ENCODE results near the gene PGLYRP2.

PGLYRP2 gene

GRCh38 chr19:15453906-15454860 is 25.1 kb downstream of the PGLYRP2 start:
- DNase-seq: no peak

- DNase-seq: no peak
These were observed 26.2 kb downstream of the PGLYRP2 start for GRCh38 chr19:15453091-15453578.

DNA sequence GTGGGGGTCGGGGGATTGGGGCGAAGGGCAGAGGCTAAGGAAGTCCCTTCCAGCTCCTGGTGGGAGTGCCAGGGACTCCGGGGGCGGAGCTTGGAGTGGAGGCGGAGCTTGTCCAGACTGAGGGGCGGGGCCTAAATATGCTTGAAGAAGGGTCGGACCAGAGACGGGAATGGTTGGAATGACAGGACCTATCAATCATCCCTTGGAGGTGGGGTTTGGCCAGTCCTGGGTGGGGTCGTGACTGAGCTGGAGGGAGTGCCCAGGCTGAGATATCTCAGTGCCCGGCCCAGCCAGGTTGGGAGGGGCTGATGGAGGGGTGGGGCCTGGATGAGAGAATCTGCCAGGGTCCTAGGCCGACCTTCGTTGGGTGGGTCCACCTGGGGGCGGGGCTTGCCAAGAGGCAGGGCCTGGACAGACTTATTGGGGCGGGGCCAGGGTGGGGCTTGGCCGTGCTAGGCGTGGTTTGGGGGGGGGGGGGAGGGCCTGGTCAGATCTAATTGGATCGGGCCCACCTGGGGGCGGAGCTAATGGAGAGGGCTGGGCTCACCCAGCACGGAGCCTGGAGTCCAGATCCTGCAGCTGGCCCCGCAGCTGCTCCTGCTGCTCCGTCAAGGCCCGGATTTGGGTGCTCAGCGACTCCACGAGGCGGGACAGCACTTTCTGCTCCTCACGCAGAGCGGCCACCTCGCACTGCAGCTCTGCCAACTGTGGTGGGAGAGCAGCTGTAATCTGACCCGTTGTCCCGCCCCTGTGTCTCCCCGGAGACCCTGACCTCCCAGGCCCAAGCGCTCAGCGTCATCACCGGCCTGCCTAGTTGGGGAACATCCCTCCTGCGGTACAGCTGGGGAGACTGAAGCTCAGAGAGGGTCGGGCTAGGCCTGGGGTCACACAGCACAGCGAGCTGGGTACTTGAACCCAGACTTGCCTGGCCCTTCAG is 26.9 kb downstream of the PGLYRP2 start:
- DNase-seq: peak in 1 of 2 donors; percentile 54

GRCh38 chr19:15450528-15450890 is 28.8 kb downstream of the PGLYRP2 start:
- DNase-seq: no peak

DNA sequence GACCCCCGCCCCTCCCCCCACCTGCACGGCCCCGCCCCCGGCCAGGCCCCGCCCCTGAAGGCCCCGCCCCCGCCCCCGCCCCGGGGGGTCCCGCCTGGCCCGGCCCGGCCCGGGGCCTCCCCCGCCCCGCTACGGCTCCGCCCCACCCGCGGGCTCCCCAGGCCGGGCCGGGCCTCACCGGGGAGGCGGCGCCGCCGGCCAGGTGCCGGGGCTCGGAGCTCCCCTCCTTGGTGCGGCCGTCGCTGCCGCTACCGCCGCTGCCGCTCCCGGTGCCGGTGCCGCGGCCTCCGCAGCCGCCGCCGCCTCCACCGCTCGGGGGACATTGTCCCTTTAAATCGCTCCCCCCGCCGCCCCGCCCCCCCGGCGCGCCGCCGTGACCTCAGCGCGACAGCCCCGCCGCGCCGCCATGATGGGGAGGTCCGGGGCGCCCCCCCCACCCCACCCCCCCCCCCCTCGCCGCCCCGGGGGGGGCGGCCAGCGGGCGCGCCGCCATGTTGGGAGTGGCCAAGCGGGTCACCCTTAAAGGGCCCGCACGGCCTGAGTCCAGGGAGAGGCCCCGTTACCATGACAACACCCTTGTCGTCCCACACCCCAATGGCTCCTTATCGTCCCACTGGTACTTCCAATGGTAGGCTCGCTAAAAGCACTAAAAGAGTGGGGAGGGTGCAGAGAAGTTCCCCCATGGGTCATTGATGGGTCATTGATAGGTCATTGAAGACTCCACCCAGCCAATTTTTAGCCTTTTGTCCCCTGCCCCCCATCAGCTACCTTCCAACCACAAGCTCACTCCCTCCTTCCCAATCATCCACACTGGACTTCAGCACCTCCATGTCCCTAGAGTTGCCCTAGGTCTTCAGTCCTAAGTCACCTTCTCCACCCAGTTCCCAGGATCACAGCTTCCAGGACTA is 29.4 kb downstream of the PGLYRP2 start, which contains the start of gene WIZ:
Gene WIZ (minus strand): TSS at position 337 of the 908 bp plus-strand sequence. CDS start 1,649 bp downstream, outside the sequence.
- DNase-seq: peak; percentile 57 to 73

DNA sequence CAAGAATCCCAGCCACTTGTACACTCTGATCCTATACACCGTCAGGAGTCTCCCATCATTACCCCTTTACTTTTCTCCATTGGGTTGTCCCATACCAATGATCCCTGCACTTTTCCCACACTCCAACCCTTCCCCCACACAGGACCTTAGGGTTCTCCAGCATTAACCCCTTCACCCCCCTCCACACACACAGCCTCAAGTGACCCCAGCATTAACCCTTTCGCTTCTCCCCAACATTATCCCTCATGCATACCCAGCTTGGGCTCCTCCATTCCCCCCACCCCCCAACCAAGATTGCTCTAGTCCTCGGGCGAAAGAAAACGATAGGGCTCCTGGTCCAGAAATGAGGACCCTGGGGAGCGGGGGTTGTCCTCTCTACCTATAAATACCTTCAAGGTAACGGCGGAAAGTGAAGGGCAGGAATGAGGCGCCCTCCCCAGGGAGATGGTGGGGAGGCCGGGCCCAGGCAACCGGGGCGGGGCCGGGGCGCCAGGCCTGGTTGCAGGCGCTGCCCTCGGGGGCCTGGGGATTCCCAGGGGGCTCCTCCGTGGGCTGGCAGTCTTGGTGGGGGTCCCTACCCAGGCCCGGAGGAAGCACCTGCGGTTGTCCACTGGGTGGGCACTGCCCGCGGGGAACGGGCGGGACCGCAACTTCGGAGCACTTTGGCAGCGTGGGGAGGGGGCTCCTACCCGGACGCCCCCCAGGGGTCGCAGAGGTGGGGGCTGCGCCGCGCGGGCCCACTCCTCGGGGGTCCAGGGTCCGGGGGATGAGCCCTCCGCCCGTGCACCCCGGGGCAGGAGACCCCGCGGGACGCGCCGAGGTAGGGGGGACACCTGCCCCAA is 30.3 kb downstream of the PGLYRP2 start:
- no peak for DNase-seq

- no peak for DNase-seq
These were observed 31.1 kb downstream of the PGLYRP2 start for GRCh38 chr19:15448044-15448777.

DNA sequence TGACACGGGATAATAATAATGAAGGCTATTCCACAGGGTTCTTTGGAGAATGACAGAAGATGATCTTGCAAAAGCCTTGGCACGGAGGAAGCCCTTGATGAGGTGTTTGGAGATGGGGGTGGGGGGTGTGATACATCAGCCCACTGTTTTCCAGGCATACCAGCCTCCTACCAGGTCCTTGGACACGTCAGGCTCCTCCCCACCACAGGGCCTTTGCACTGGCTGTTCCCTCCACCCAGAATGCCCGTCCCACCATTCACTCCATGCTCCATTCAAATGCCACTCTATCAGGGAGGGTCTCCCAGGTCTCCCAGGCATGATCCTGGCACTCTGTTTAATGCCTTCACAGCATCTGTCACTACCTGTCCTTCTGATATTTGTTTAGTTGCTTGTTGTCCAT is 32.2 kb downstream of the PGLYRP2 start:
- no peak for DNase-seq

GRCh38 chr19:15445807-15446376 is 33.4 kb downstream of the PGLYRP2 start:
- no peak for DNase-seq

GRCh38 chr19:15445227-15445605 is 34.1 kb downstream of the PGLYRP2 start:
- no peak for DNase-seq

- DNase-seq: no peak
These were observed 34.6 kb downstream of the PGLYRP2 start for GRCh38 chr19:15444505-15445226.

DNA sequence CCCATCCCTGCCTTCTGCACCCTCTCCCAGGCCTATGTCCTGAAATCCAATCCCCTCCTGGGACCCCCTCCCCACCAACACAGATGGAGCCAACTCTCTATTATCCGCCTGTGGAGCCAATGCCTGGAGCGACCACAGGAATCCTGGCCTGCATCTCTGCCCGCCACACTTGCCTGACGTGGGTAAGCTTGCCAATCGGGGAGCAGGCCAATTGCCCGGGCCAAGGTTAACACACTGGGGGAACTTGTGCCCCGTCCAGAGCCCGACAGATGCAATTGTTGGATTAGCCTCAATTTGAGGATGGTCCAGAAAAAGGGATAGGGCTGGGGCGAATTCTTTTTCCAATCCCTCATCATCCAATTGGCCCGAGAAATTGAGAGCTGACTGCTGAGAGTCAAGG is 35.5 kb downstream of the PGLYRP2 start:
- DNase-seq: no peak

GRCh38 chr19:15443325-15443724 is 36.0 kb downstream of the PGLYRP2 start:
- no peak for DNase-seq

DNA sequence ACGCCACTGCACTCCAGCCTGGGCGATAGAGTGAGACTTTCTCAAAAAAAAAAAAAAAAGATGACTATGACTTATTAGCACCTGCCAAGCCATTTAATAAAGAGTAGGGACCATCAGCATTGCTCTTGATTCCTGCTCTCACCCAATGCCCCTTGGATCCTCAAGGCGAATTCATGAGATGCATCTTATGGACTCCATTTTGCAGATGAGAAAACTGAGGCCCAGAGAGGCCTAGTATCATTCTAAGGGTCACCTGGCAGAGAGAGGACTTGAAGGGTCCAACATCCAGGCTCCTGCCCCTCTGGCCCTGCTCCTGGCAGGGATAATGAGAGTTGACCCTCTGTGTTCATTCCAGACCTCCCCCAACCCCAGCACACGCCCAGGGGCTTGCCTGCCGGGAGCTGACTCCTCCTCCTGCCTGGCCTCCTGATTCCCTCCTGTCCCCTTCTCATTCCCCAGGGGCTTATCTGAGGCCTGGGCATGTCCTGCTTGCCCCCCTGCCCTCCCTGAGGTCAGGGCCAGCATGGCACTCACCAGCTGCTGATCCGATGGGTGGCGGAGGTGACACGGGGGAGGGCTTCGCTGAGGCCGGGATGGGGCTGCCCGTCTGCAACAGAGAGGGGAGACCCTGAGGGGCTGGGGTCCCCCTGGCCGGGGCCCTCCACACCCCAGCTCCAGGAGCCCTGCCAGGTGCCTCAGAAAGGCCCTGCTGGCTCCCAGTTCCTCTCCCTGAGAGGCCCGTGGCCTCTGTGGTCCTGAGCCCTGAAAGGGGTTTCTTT is 37.0 kb downstream of the PGLYRP2 start:
- DNase-seq: no peak

DNA sequence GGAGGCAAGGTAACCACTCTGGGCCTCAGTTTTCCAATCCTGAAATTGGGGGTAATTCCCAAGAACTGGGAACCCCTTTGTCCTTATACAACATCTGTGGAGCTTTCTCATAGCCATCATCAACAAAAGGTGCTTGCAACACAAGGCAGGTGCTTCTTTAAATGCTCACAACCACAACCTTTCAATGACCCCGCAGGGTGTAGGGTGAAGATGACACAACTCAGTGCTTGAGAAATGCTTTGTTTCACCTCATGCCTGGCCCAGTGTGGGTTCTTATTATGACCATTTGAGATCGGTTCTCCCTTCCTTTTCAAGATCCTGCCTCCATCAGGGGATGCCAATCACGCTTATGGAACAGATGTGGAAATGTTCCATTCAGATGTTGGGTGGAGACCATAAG is 38.0 kb downstream of the PGLYRP2 start:
- no peak for DNase-seq

- DNase-seq: no peak
These were observed 39.3 kb downstream of the PGLYRP2 start for GRCh38 chr19:15439821-15440641.

DNA sequence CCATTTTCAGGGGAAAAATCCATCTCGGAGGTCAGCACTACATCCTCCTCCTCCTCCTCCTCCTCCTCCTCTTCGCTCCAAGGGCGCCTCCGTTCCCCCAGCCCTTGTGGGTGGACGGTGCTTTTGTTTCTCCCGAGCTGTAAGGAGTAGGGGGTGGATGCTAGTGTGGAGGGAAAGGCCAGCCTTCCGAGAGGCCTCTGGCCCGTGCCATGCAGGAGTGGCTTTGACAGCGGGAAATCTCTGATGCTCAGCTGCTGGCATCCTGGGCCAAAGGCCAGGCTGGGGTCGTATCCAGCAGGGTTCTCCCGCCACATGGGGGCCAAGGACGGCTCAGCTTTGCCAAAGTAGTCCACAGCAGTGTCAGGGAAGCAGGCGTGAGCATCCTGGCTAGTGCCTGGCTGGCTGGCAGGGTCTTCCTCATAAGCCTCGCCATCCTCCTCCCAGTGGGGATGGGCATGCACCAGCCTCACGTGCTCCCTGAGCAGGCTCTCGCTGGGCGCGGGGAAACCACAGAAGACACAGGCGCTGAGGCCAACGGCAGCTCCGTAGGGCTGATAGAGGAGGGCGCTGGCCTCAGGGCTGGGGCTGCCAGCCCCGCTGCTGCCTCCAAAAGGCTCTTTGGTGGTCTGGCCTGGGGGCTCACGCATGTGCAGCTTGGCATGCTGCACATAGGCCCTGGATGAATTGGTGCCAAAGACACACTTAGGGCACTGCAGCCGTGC is 40.1 kb downstream of the PGLYRP2 start:
- DNase-seq: no peak
